ENCODE results near the gene PHETA1. TPM values are rescaled to one million over a fixed set of nuclear protein-coding genes. Genes with fewer than 3 reads are reported as not detected.

The PHETA1 gene
- total and polyA plus RNA-seq, 2 donors (not counting 3 experiments of a cell fraction or from before 2014, with no cell fraction given) = 10.6 to 20.0 TPM

- Histone ChIP-seq H3K27ac (ENCODE audit: insufficient read depth, low read depth, low read length) (no peak overlapping the region), H3K4me1 (ENCODE audit: control insufficient read depth, extremely low read depth, insufficient read depth, low read length) (peaks cover 7% of the 10 kb centered on the region), H3K9me3 (replicated peaks; ENCODE audit: control insufficient read depth, insufficient read depth, low read length) (no peaks in the 10 kb centered on the region), H2AFZ (ENCODE audit: low read depth, low read length) (no peak overlapping the region), H3K79me2 (ENCODE audit: control insufficient read depth, insufficient read depth, low read length) (no peaks in the 10 kb centered on the region), H3K9ac (replicated peaks; ENCODE audit: extremely low read depth, insufficient read depth, low read length) (no peak overlapping the region), H3K27me3 (ENCODE audit: control insufficient read depth in 2 of 2, insufficient read depth in 2 of 2, low read length in 2 of 2) (no peaks in the 10 kb centered on the region), H3K36me3 (ENCODE audit: control insufficient read depth in 2 of 2, extremely low read depth in 1 of 2, insufficient read depth in 2 of 2, low read length in 2 of 2) (no peaks in the 10 kb centered on the region), H3K9me1 (replicated peaks; ENCODE audit: control insufficient read depth, extremely low read depth, insufficient read depth, low read length) (no peaks in the 10 kb centered on the region), H4K20me1 (replicated peaks; ENCODE audit: control insufficient read depth, extremely low read depth, insufficient read depth, low read length) (no peaks in the 10 kb centered on the region), H3K4me3 (replicated peaks in 1 of 3; ENCODE audit: insufficient read depth in 1 of 3, low read depth in 1 of 3, low read length in 3 of 3) (no peak overlapping the region), H3K4me2 (ENCODE audit: insufficient read depth, low read length) (no peak overlapping the region)
- ChIA-PET CTCF (no interaction called here), POLR2A (interaction anchor here (0.7 kb wide), 1 partner anchor 222 kb away, joined by 4 read pairs; no protein-coding TSS in a partner anchor)
- FAIRE-seq = no peak
- dilution Hi-C loops (cut with MboI; ENCODE audit: extremely low pct_ligation_motif_present, low sequenced_read_pairs) = no loop called here
- DNase-seq (ENCODE audit: low read depth, low spot score) = no peak
- TF ChIP-seq POLR2A (IDR thresholded peaks at IDR 0.05; ENCODE audit: low read depth, low read length) (no peak), FOS (IDR thresholded peaks at IDR 0.05; ENCODE audit: borderline replicate concordance, insufficient read depth, low read length) (no peak), JUN (IDR thresholded peaks at IDR 0.05; ENCODE audit: borderline replicate concordance, insufficient read depth, insufficient read length, low read depth) (no peak), EZH2 (IDR thresholded peaks at IDR 0.05; ENCODE audit: borderline replicate concordance, low read depth, low read length, severe bottlenecking) (no peak), POLR2AphosphoS5 (IDR thresholded peaks at IDR 0.05; ENCODE audit: insufficient read depth, low read depth, low read length) (no peak), MAX (IDR thresholded peaks at IDR 0.05; ENCODE audit: insufficient read depth, insufficient read length) (no peak), MYC (IDR thresholded peaks at IDR 0.05; ENCODE audit: low read depth, low read length) (no peak)
- intact Hi-C loops (cut with micrococcal nuclease) = no loop called here
- no TSS peak for BruUV-seq (replicated peaks)
Observed at GRCh38 chr12:111318450-111318849, 50.4 kb downstream of the PHETA1 start.

- peaks cover 7% of the 10 kb centered on the region for H3K4me1 ChIP-seq (ENCODE audit: control insufficient read depth, extremely low read depth, insufficient read depth, low read length)
- H3K4me2 ChIP-seq (ENCODE audit: insufficient read depth, low read length) = no peak overlapping the region
- no peak overlapping the region for H2AFZ ChIP-seq (ENCODE audit: low read depth, low read length)
- POLR2A ChIA-PET = no interaction called here
- intact Hi-C loops (cut with micrococcal nuclease) = no loop called here
- H3K27me3 ChIP-seq (ENCODE audit: control insufficient read depth in 2 of 2, insufficient read depth in 2 of 2, low read length in 2 of 2) = no peaks in the 10 kb centered on the region
- no peak overlapping the region for H3K9ac ChIP-seq (replicated peaks; ENCODE audit: extremely low read depth, insufficient read depth, low read length)
- H3K36me3 ChIP-seq (ENCODE audit: control insufficient read depth in 2 of 2, extremely low read depth in 1 of 2, insufficient read depth in 2 of 2, low read length in 2 of 2) = no peaks in the 10 kb centered on the region
- dilution Hi-C loops (cut with MboI; ENCODE audit: extremely low pct_ligation_motif_present, low sequenced_read_pairs) = no loop called here
- FAIRE-seq (no peak), DNase-seq (ENCODE audit: low read depth, low spot score) (no peak)
- H3K9me1 ChIP-seq (replicated peaks; ENCODE audit: control insufficient read depth, extremely low read depth, insufficient read depth, low read length) = no peaks in the 10 kb centered on the region
- H3K27ac ChIP-seq (ENCODE audit: insufficient read depth, low read depth, low read length) = no peak overlapping the region
- CTCF ChIA-PET = no interaction called here
- H4K20me1 ChIP-seq (replicated peaks; ENCODE audit: control insufficient read depth, extremely low read depth, insufficient read depth, low read length) = no peaks in the 10 kb centered on the region
- H3K79me2 ChIP-seq (ENCODE audit: control insufficient read depth, insufficient read depth, low read length) = no peaks in the 10 kb centered on the region
- no TSS peak for BruUV-seq (replicated peaks)
- TF ChIP-seq POLR2A (IDR thresholded peaks at IDR 0.05; ENCODE audit: low read depth, low read length) (no peak), MYC (IDR thresholded peaks at IDR 0.05; ENCODE audit: low read depth, low read length) (no peak), FOS (IDR thresholded peaks at IDR 0.05; ENCODE audit: borderline replicate concordance, insufficient read depth, low read length) (no peak), EZH2 (IDR thresholded peaks at IDR 0.05; ENCODE audit: borderline replicate concordance, low read depth, low read length, severe bottlenecking) (no peak), GATA2 (IDR thresholded peaks at IDR 0.05; ENCODE audit: insufficient read depth, insufficient read length, low read depth, low read length) (no peak)
- no peaks in the 10 kb centered on the region for H3K9me3 ChIP-seq (replicated peaks; ENCODE audit: control insufficient read depth, insufficient read depth, low read length)
- H3K4me3 ChIP-seq (replicated peaks in 1 of 3; ENCODE audit: insufficient read depth in 1 of 3, low read depth in 1 of 3, low read length in 3 of 3) = no peak overlapping the region
Observed at GRCh38 chr12:111316671-111317070, 52.2 kb downstream of the PHETA1 start.

Data from endothelial cell of umbilical vein (primary cell).